Measurements from ENCODE around the gene TNFSF11.

TNFSF11 gene

GRCh38 chr13:42533336-42533591 is 40.7 kb upstream of the TNFSF11 start:
- no peak for TF ChIP-seq CTCF (IDR thresholded peaks at IDR 0.05; ENCODE audit: low read depth, low read length)
- H3K4me3 ChIP-seq (replicated peaks in 1 of 2; ENCODE audit: low read depth in 2 of 2, low read length in 2 of 2): no peak overlapping the region
- no peak for DNase-seq (ENCODE audit: low read depth in 2 of 2)

GRCh38 chr13:42534785-42535184 is 39.2 kb upstream of the TNFSF11 start:
- TF ChIP-seq CTCF (IDR thresholded peaks at IDR 0.05; ENCODE audit: low read depth, low read length): no peak
- no peak for DNase-seq (ENCODE audit: low read depth in 2 of 2)
- no peak overlapping the region for H3K4me3 ChIP-seq (replicated peaks in 1 of 2; ENCODE audit: low read depth in 2 of 2, low read length in 2 of 2)

GRCh38 chr13:42538996-42539395 is 35.0 kb upstream of the TNFSF11 start:
- DNase-seq (ENCODE audit: low read depth in 2 of 2): no peak
- TF ChIP-seq CTCF (IDR thresholded peaks at IDR 0.05; ENCODE audit: low read depth, low read length): no peak
- no peak overlapping the region for H3K4me3 ChIP-seq (replicated peaks in 1 of 2; ENCODE audit: low read depth in 2 of 2, low read length in 2 of 2)

GRCh38 chr13:42539670-42540069 is 34.3 kb upstream of the TNFSF11 start:
- TF ChIP-seq CTCF (IDR thresholded peaks at IDR 0.05; ENCODE audit: low read depth, low read length): no peak
- peak; percentile 35 to 92 for DNase-seq (ENCODE audit: low read depth in 2 of 2)
- no peak overlapping the region for H3K4me3 ChIP-seq (replicated peaks in 1 of 2; ENCODE audit: low read depth in 2 of 2, low read length in 2 of 2)

GRCh38 chr13:42543215-42543797 is 30.6 kb upstream of the TNFSF11 start:
- no peak for DNase-seq (ENCODE audit: low read depth in 2 of 2)
- no peak for TF ChIP-seq CTCF (IDR thresholded peaks at IDR 0.05; ENCODE audit: low read depth, low read length)
- no peak overlapping the region for H3K4me3 ChIP-seq (replicated peaks in 1 of 2; ENCODE audit: low read depth in 2 of 2, low read length in 2 of 2)

- H3K4me3 ChIP-seq (replicated peaks in 1 of 2; ENCODE audit: low read depth in 2 of 2, low read length in 2 of 2): no peak overlapping the region
- peak in 1 of 2 donors; percentile 53 for DNase-seq (ENCODE audit: low read depth in 2 of 2)
- no peak for TF ChIP-seq CTCF (IDR thresholded peaks at IDR 0.05; ENCODE audit: low read depth, low read length)
These were observed 29.6 kb upstream of the TNFSF11 start for GRCh38 chr13:42544246-42544926.

GRCh38 chr13:42545842-42546241 is 28.1 kb upstream of the TNFSF11 start:
- no peak for DNase-seq (ENCODE audit: low read depth in 2 of 2)
- H3K4me3 ChIP-seq (replicated peaks in 1 of 2; ENCODE audit: low read depth in 2 of 2, low read length in 2 of 2): no peak overlapping the region
- TF ChIP-seq CTCF (IDR thresholded peaks at IDR 0.05; ENCODE audit: low read depth, low read length): no peak

All from cardiac fibroblast (primary cell).